Inferior parietal cortex (tissue), 1 donor: Measurements from ENCODE around the gene ATXN1.

ENCODE experiments used
- DNase-seq: peaks from one replicate; pipeline ENCODE4 v3.0.0-alpha.2; 2016; ENCODE audit errors: extremely low spot score

Gene ATXN1

GRCh38 chr6:16441262-16441661 is 320.0 kb downstream of the ATXN1 start:
- no peak for DNase-seq

GRCh38 chr6:16440636-16441212 is 320.5 kb downstream of the ATXN1 start:
- no peak for DNase-seq

GRCh38 chr6:16438718-16439591 is 322.3 kb downstream of the ATXN1 start:
- DNase-seq, result no peak

GRCh38 chr6:16437984-16438383 is 323.3 kb downstream of the ATXN1 start:
- DNase-seq, result no peak

GRCh38 chr6:16437095-16437494 is 324.2 kb downstream of the ATXN1 start:
- DNase-seq, result no peak

- no peak for DNase-seq
These were observed 324.7 kb downstream of the ATXN1 start for GRCh38 chr6:16436550-16436949.

GRCh38 chr6:16434885-16435284 is 326.4 kb downstream of the ATXN1 start:
- DNase-seq, result no peak

GRCh38 chr6:16433338-16433890 is 327.8 kb downstream of the ATXN1 start:
- DNase-seq, result no peak

GRCh38 chr6:16432075-16433032 is 328.9 kb downstream of the ATXN1 start:
- DNase-seq, result no peak

- no peak for DNase-seq
These were observed 330.2 kb downstream of the ATXN1 start for GRCh38 chr6:16431106-16431505.

GRCh38 chr6:16430391-16431089 is 330.7 kb downstream of the ATXN1 start:
- no peak for DNase-seq

GRCh38 chr6:16429669-16430068 is 331.6 kb downstream of the ATXN1 start:
- no peak for DNase-seq

- DNase-seq, result no peak
These were observed 334.1 kb downstream of the ATXN1 start for GRCh38 chr6:16427124-16427523.

- no peak for DNase-seq
These were observed 335.2 kb downstream of the ATXN1 start for GRCh38 chr6:16425881-16426615.

GRCh38 chr6:16421462-16421960 is 339.7 kb downstream of the ATXN1 start:
- DNase-seq, result no peak

- DNase-seq, result no peak
These were observed 340.4 kb downstream of the ATXN1 start for GRCh38 chr6:16420715-16421461.

GRCh38 chr6:16420337-16420714 is 340.9 kb downstream of the ATXN1 start:
- DNase-seq, result no peak

GRCh38 chr6:16419636-16420336 is 341.5 kb downstream of the ATXN1 start:
- DNase-seq, result no peak

GRCh38 chr6:16418151-16418550 is 343.1 kb downstream of the ATXN1 start:
- no peak for DNase-seq
